ENCODE results near the gene DDAH1.

Gene DDAH1

GRCh38 chr1:85325920-85326319, 139.0 kb downstream of the DDAH1 start:
- no peak for DNase-seq

GRCh38 chr1:85323770-85324169, 141.2 kb downstream of the DDAH1 start:
- no peak for DNase-seq

GRCh38 chr1:85322655-85323054, 142.3 kb downstream of the DDAH1 start:
- no peak for DNase-seq

- peak; percentile 89 for DNase-seq
These were observed 143.6 kb downstream of the DDAH1 start for GRCh38 chr1:85321237-85321964.

- peak; percentile 84 for DNase-seq
These were observed 144.4 kb downstream of the DDAH1 start for GRCh38 chr1:85320371-85321131.

- no peak for DNase-seq
These were observed 145.0 kb downstream of the DDAH1 start for GRCh38 chr1:85319931-85320330.

GRCh38 chr1:85319491-85319890, 145.5 kb downstream of the DDAH1 start:
- DNase-seq: no peak

- DNase-seq: no peak
These were observed 146.7 kb downstream of the DDAH1 start for GRCh38 chr1:85318217-85318616.

GRCh38 chr1:85317560-85317959, 147.4 kb downstream of the DDAH1 start:
- DNase-seq: no peak

GRCh38 chr1:85316321-85316720, 148.6 kb downstream of the DDAH1 start:
- no peak for DNase-seq

GRCh38 chr1:85315789-85316188, 149.2 kb downstream of the DDAH1 start:
- no peak for DNase-seq

- DNase-seq: peak; percentile 63
These were observed 150.2 kb downstream of the DDAH1 start for GRCh38 chr1:85314726-85315125.

- DNase-seq: peak; percentile 97
These were observed 150.9 kb downstream of the DDAH1 start for GRCh38 chr1:85313888-85314696.

GRCh38 chr1:85311818-85312217, 153.1 kb downstream of the DDAH1 start:
- no peak for DNase-seq

- no peak for DNase-seq
These were observed 156.1 kb downstream of the DDAH1 start for GRCh38 chr1:85308833-85309350.

- peak; percentile 87 for DNase-seq
These were observed 156.7 kb downstream of the DDAH1 start for GRCh38 chr1:85307987-85308832.

GRCh38 chr1:85306236-85306635, 158.7 kb downstream of the DDAH1 start:
- no peak for DNase-seq

- DNase-seq: no peak
These were observed 161.4 kb downstream of the DDAH1 start for GRCh38 chr1:85303440-85304162.

GRCh38 chr1:85300140-85300539, 164.8 kb downstream of the DDAH1 start:
- no peak for DNase-seq

- DNase-seq: peak; percentile 100
These were observed 166.9 kb downstream of the DDAH1 start for GRCh38 chr1:85297855-85298629.

GRCh38 chr1:85297538-85297854, 167.5 kb downstream of the DDAH1 start:
- no peak for DNase-seq

Measured in fibroblast of skin of back (primary cell).